ENCODE measurements around the gene PI4KA.
"Not testable (repeated sequence)": the region's sequence is repeated elsewhere in the genome, so short reads cannot be mapped to it uniquely, and the experiment has no call there.

PI4KA gene

GRCh38 chr22:20721409-20722218 lies 137.0 kb downstream of the PI4KA start:
- no peak for TF ChIP-seq CTCF (IDR thresholded peaks at IDR 0.05; ENCODE audit: low read depth, low read length, missing control alignments)
- H3K36me3 ChIP-seq (replicated peaks): peaks cover 5% of the 10 kb centered on the region
- H3K27me3 ChIP-seq (replicated peaks): no peaks in the 10 kb centered on the region
- in situ Hi-C loops (cut with HindIII; ENCODE audit: low pct_ligation_motif_present, low sequenced_read_pairs): no loop called here
- H3K27ac ChIP-seq: no peak overlapping the region
- no peak overlapping the region for H3K4me3 ChIP-seq (ENCODE audit: low read depth, low read length)
- no peak for DNase-seq

- DNase-seq: no peak
- Histone ChIP-seq H3K36me3 (replicated peaks) (peaks cover 5% of the 10 kb centered on the region), H3K4me3 (ENCODE audit: low read depth, low read length) (no peak overlapping the region), H3K27ac (no peak overlapping the region), H3K27me3 (replicated peaks) (no peaks in the 10 kb centered on the region)
- TF ChIP-seq CTCF (IDR thresholded peaks at IDR 0.05; ENCODE audit: low read depth, low read length, missing control alignments): no peak
- in situ Hi-C loops (cut with HindIII; ENCODE audit: low pct_ligation_motif_present, low sequenced_read_pairs): no loop called here
Observed at GRCh38 chr22:20720692-20721408, 137.8 kb downstream of the PI4KA start.

- H3K27me3 ChIP-seq (replicated peaks); H3K27ac ChIP-seq; DNase-seq; H3K4me3 ChIP-seq (ENCODE audit: low read depth, low read length); H3K36me3 ChIP-seq (replicated peaks); in situ Hi-C loops (cut with HindIII; ENCODE audit: low pct_ligation_motif_present, low sequenced_read_pairs): not testable (repeated sequence)
Observed at GRCh38 chr22:20718727-20719126, 139.9 kb downstream of the PI4KA start.

- in situ Hi-C loops (cut with HindIII; ENCODE audit: low pct_ligation_motif_present, low sequenced_read_pairs): not testable (repeated sequence)
Observed at GRCh38 chr22:20717981-20718380, 140.6 kb downstream of the PI4KA start.

DNA sequence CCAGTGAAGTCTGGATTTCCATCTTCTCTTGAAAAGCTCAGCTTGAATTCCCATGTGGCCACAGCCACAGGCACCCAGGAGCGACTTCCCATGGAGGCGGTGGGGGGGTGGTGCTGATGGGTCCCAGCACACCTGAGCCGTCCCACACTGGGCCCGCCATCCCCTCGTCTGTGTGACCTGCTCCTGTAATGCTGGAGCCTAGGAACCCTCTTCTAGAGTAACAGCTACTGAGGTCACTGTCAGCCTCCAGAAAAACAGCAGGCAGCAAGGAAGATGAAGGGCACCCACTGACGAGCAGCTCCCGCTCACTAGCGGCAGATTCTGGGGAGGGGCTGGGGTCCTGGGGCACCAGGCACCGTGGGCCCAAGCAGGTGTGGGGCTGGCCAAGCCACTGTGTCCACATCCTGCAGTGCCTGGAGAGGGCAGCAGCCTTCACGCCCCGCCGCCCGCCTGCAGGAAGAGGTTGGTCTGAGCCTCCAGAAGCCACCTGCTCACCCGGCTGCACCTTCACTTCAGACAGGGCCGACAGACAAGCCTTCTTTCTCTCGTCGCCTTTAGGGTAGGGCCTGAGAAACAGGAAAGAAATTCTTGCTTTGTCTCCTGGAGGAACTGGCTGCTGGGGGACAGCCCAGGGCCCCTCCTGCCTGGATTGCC lies 141.3 kb downstream of the PI4KA start:
- H3K27ac ChIP-seq; H3K4me3 ChIP-seq (ENCODE audit: low read depth, low read length); DNase-seq; in situ Hi-C loops (cut with HindIII; ENCODE audit: low pct_ligation_motif_present, low sequenced_read_pairs); H3K36me3 ChIP-seq (replicated peaks); H3K27me3 ChIP-seq (replicated peaks): not testable (repeated sequence)

More at GRCh38 chr22:20717981-20718380, 140.6 kb downstream of the PI4KA start:
- H3K4me3 ChIP-seq (ENCODE audit: low read depth, low read length); H3K27me3 ChIP-seq (replicated peaks); H3K27ac ChIP-seq; DNase-seq; H3K36me3 ChIP-seq (replicated peaks): not testable (repeated sequence)

- H3K36me3 ChIP-seq (replicated peaks); DNase-seq; H3K27ac ChIP-seq; H3K27me3 ChIP-seq (replicated peaks); in situ Hi-C loops (cut with HindIII; ENCODE audit: low pct_ligation_motif_present, low sequenced_read_pairs); H3K4me3 ChIP-seq (ENCODE audit: low read depth, low read length): not testable (repeated sequence)
Observed at GRCh38 chr22:20713116-20713515, 145.5 kb downstream of the PI4KA start.

DNA sequence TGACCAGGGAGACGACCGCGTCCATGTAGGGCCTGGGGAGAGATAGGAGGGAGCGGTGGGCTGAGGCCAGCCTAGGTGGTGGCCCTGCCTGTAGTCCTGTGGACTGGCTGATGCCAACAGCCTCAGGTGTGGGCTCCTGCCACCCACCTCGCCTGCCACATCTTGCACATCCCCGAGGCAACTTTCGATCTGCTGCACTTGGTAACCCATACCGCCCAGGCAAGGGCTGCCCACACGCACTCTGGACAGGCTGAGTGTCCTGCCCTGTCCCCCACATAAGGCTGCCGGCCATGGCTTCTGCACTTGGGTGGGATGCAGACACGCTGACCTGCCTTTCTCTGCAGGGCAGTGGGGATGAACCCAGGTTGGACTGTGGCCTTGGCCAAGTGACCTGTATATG lies 148.6 kb downstream of the PI4KA start:
- H3K27ac ChIP-seq; DNase-seq; H3K36me3 ChIP-seq (replicated peaks); H3K27me3 ChIP-seq (replicated peaks); H3K4me3 ChIP-seq (ENCODE audit: low read depth, low read length); in situ Hi-C loops (cut with HindIII; ENCODE audit: low pct_ligation_motif_present, low sequenced_read_pairs): not testable (repeated sequence)

GRCh38 chr22:20707549-20708118 lies 151.0 kb downstream of the PI4KA start:
- DNase-seq; in situ Hi-C loops (cut with HindIII; ENCODE audit: low pct_ligation_motif_present, low sequenced_read_pairs); H3K36me3 ChIP-seq (replicated peaks); H3K27me3 ChIP-seq (replicated peaks); H3K27ac ChIP-seq; H3K4me3 ChIP-seq (ENCODE audit: low read depth, low read length): not testable (repeated sequence)
